ENCODE results near the gene GGCX.

GGCX gene

DNA sequence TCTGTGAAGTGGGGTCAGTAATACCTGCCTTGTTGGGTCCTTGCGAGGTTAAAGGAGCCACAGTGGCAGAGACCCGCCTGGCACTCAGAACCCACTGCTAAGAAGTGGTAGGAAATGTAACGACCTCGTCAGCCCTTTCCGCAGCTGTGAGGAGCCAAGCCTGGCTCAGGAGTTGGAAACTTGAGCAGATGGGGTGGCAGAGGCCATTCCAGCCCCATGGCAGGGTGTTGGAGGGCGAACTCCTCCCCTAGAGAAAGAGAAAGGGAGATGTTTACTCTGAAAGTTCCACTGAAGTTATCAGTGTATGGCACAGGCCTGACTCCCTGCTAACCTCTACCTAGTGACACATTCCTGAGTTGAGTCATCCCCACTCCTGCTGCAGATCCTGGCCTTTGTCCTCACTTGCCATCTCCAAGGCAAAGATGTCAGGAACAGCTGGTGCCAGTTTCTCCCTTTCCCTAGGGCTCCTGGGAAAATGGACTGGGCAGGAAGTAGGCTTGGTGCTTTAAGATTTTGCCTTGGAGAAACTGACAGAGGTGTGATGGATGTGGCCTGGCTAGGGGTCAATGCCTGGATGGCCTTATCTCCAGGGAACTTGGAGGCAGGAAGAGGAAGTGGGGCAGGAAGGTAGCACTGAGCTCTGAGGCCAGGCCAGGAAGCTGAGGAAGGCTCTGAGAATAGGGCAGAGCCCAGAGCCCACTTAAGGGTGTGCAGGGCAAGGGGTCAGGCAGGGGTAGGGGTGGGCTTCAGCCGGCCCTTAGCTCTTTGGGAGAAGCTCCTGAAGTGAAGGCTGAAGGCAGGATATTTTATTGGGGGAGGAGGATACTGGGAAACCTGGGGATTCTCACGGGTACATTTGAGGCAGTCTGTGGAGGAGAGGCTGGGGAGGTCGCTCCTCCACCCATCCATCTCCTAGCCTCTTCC is 23.8 kb upstream of the GGCX start:
- H3K4me3 ChIP-seq (ENCODE audit: low read depth, low read length): peak overlapping the region; percentile 44
- no peak for TF ChIP-seq CTCF (IDR thresholded peaks at IDR 0.05; ENCODE audit: borderline replicate concordance, insufficient read depth, low read depth, low read length)

DNA sequence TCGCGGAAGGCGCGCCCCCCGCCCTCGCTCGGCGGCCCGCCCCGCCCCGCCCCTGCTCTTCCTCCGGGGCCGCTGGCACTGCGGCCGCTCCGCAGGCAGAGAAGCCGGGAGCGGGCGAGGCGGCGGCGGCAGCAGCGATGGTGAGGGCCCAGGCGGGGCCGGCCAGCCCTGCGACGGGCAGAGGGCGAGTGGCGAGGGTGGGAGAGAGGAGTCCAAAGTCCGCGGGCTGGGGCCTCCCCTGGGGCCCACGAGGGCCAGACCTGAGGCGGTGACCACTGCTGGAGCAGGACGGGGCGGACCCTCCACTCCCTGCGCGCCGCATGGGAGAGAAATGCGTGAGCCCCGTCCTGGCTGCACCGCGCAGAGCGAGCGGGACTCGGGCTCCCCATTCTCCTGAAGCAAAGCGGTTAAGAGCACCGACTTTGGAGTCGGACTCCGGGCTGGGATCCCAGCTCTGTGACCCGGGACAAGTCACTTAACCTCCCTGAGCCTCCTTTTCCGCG is 23.1 kb upstream of the GGCX start, which contains the start of gene VAMP5:
Gene VAMP5, plus strand, starts transcription at position 78 of the 503 bp plus-strand sequence. Its CDS starts 60 bp downstream, at position 138.
- TF ChIP-seq CTCF (IDR thresholded peaks at IDR 0.05; ENCODE audit: borderline replicate concordance, insufficient read depth, low read depth, low read length): no peak
- peak within 1 kb of the TSS; percentile 44 for H3K4me3 ChIP-seq (ENCODE audit: low read depth, low read length)

GRCh38 chr2:85583667-85584353 is 22.5 kb upstream of the GGCX start:
- no peak overlapping the region for H3K4me3 ChIP-seq (ENCODE audit: low read depth, low read length)
- TF ChIP-seq CTCF (IDR thresholded peaks at IDR 0.05; ENCODE audit: borderline replicate concordance, insufficient read depth, low read depth, low read length): no peak

- TF ChIP-seq CTCF (IDR thresholded peaks at IDR 0.05; ENCODE audit: borderline replicate concordance, insufficient read depth, low read depth, low read length): no peak
Observed at GRCh38 chr2:85582492-85582891, 21.2 kb upstream of the GGCX start.

DNA sequence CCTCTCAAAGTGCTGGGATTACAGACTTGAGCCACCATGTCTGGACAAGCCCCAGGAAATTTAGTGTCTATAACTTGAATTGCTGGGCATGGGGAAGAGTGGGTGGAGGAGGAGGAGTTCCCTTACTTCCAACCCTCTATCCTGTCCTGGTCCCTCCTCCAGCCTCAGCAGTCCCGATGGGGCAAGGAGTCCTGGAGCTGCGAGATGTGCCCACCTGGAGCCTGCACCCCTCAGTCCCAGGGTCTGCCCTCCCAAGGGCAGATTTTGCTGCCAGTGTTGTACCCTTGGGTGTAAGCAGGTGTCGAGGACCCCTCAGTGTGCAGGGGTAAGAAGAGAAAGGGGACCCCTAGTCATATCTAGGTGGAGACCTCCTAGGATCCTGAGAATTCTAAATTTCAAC is 18.9 kb upstream of the GGCX start:
- no peak for TF ChIP-seq CTCF (IDR thresholded peaks at IDR 0.05; ENCODE audit: borderline replicate concordance, insufficient read depth, low read depth, low read length)
- H3K4me3 ChIP-seq (ENCODE audit: low read depth, low read length): no peak overlapping the region

More at GRCh38 chr2:85582492-85582891, 21.2 kb upstream of the GGCX start:
- no peak overlapping the region for H3K4me3 ChIP-seq (ENCODE audit: low read depth, low read length)

DNA sequence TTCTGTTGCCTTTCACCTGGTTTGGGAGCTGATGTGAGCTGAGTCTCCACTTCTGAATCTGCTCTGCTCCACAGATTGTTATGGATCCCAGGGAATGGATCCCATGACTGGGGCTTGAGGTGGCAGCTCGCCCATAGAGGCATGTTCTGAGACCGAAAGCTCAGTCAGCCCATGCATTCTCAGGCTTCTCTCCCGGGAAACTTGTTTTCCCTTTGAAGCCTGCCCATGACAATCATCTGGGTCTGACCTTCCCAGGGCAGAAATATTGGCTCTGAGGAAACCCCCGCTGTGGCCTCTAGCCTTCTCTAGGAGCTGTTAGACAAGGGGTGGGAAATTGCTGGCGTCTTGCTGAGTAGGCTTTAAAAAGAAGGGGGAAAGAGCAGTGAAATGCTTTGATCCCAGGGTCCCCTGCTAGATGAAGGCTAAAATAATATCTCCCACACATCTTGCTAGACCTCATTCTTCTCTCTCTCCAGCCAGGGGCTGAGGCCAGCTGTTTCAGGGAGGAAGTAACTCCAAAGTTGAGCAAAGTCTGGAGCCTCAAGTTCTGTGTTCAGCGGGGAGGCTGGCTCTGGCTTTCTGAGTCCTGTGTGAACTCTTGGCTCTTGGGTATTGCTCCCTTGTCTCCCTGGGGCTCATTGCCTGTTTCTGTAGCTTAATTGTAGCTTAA is 18.1 kb upstream of the GGCX start:
- H3K4me3 ChIP-seq (ENCODE audit: low read depth, low read length): peak overlapping the region; percentile 51
- TF ChIP-seq CTCF (IDR thresholded peaks at IDR 0.05; ENCODE audit: borderline replicate concordance, insufficient read depth, low read depth, low read length): no peak
